ENCODE measurements around the gene SAFB2.

- TF ChIP-seq CTCF (conservative IDR thresholded peaks at IDR 0.05) (no peak), ZFX (IDR thresholded peaks at IDR 0.05) (no peak)
Measured at GRCh38 chr19:5625641-5626040, 3.1 kb upstream of the SAFB2 start.

Data from C4-2B (cell line).